Prostate gland (tissue), 2 donors: ENCODE results near the gene FIBCD1.

Source experiments
- POLR2A ChIP-seq: fragments of 450-650 bp; IDR thresholded peaks from one replicate; pipeline ENCODE4 v1.6.1; 2016; ENCODE audit warnings: antibody characterized with exemption, mild to moderate bottlenecking
- POLR2AphosphoS5 ChIP-seq: sonication (generic); formaldehyde crosslinking; IDR thresholded peaks from one replicate; pipeline ENCODE4 v1.6.1; 2017; ENCODE audit warnings: antibody characterized with exemption
- TF ChIP-seq, protein P1 (sequence below), 4 experiments: fragments of 200-600 bp in 2 of 4; fragments of 450-650 bp in 2 of 4; sonication (generic) in 2 of 4; IDR thresholded peaks; 1 replicate in 3 of 4; 2 replicates in 1 of 4; pipeline ENCODE4 v1.5.1; 2016 to 2019; ENCODE audit warnings: antibody characterized with exemption in 4 of 4, mild to moderate bottlenecking in 2 of 4, moderate library complexity in 2 of 4

GRCh38 chr9:130955947-130956621 is 17.0 kb upstream of the FIBCD1 start:
- TF ChIP-seq POLR2A (no peak), POLR2AphosphoS5 (no peak)
- TF ChIP-seq, protein P1, sequence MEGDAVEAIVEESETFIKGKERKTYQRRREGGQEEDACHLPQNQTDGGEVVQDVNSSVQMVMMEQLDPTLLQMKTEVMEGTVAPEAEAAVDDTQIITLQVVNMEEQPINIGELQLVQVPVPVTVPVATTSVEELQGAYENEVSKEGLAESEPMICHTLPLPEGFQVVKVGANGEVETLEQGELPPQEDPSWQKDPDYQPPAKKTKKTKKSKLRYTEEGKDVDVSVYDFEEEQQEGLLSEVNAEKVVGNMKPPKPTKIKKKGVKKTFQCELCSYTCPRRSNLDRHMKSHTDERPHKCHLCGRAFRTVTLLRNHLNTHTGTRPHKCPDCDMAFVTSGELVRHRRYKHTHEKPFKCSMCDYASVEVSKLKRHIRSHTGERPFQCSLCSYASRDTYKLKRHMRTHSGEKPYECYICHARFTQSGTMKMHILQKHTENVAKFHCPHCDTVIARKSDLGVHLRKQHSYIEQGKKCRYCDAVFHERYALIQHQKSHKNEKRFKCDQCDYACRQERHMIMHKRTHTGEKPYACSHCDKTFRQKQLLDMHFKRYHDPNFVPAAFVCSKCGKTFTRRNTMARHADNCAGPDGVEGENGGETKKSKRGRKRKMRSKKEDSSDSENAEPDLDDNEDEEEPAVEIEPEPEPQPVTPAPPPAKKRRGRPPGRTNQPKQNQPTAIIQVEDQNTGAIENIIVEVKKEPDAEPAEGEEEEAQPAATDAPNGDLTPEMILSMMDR (IDR thresholded peaks at IDR 0.05): no peak
